Esophagus mucosa (tissue), 1 donor: ENCODE results near the gene NSMCE3. TPM values are rescaled to one million over a fixed set of nuclear protein-coding genes. Genes with fewer than 3 reads are reported as not detected.
"Not testable (repeated sequence)": the region's sequence is repeated elsewhere in the genome, so short reads cannot be mapped to it uniquely, and the experiment has no call there.

Source experiments
- ATAC-seq: fragments of 200-7000 bp; cut with Tn5 transposase; one replicate; pipeline ENCODE4 v1.9.1; 2020
- total RNA-seq: library from RNA; stranded (reverse); gene quantifications from one replicate; pipeline ENCODE4 v1.2.4, GENCODE V29; 2023
- donor health status: DM: yes; HTN: yes; CAD: no.

The NSMCE3 gene
- total RNA-seq, 1 donor from 2014 or later: 2.6 TPM

DNA sequence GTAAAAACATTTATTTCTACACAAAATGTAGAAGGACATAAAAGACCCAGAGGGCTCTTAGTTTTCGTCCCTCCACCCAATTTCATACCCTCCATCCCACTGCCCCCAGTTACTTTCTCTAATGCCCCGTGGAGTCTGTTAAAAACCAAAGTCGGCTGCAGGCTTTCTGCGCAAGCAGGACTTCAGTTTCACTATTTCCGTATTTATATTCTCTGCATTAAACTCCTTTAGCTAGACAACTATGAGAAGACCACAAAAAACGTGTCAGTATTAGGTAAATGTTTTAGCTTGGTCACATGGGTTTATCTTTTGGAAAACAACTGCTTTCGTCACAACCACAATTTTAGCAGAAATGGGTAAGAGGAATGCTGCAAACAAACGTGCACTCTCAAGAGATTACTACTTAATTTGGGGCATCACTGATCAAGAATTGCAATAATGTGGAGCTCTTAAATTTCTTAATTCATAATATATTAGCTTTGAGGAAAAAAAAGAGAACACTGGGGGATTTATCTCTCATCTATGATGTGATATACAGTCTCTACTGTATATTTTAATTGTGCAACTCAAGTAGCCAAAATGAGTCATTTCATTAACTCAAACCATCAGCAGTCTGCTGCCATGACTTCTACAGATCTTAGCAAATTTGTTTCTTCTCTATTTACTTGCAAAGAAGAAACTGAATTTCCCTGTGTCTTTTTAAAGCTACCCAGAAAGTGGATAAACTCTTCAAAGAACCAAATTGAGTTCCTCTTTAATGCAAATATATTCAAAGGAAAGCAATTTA is 740 bp upstream of the NSMCE3 start:
- no peak for ATAC-seq

DNA sequence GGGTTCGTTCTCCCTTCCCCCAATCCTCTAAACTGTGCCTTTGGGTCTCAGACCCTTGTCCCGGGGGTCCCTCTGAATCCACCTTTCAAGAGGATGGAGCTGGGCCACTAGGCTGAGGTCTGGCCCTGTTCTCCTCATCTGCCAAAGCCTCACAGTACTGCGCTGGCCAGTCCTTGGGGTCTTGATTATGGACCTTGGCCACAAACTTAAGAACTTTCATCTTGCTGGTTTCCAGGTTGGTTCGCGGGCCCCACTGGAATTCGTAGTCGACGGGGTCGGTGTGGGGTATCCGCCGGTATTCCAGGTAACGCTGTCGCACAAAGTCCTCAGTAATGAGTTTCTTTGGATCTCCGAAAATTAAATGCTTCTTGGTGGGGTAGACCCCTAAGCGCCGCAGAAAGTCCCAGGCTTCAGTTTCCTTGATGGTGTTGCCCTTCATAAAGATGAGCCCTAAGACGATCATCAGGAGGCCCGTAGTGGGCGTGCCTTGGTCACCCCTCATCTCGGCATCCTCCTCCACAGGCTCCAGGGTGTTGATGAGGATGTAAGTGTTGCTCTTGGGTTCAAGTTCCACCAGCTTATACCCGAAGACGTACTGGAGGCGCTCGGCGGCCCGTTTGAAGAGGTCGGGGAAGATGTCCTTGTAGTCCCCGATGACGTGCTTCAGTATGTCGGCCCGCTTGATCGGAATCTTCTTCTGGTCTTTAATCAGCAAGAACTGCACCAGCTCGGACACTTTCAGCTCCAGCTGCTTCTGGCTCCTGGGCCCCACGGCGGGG is 727 bp downstream of the NSMCE3 start:
- ATAC-seq: peak; percentile 38

DNA sequence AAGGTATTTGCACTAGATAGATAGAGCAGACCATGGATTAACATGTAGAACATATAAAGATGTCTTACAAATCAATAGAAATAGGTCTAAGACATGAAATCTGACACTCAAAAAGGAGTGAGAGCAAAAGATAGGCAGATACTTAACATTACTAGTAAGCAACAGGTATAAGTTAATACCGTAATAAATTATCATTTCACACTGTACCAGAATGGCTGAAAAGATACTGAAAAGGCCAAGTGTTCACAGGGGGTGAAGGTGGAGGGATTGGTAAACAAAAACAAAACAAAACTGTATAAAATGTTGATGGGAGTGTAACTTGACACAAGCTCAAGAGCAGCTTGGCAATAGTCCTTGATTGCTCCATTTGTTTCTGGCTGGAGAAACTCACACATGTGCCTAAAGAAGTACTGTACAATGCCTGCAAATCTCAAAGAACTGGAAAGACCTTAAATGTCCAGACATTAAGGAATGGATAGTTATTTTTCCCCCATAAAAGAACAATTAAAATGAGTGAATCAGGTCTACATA is 3.5 kb downstream of the NSMCE3 start:
- no peak for ATAC-seq

DNA sequence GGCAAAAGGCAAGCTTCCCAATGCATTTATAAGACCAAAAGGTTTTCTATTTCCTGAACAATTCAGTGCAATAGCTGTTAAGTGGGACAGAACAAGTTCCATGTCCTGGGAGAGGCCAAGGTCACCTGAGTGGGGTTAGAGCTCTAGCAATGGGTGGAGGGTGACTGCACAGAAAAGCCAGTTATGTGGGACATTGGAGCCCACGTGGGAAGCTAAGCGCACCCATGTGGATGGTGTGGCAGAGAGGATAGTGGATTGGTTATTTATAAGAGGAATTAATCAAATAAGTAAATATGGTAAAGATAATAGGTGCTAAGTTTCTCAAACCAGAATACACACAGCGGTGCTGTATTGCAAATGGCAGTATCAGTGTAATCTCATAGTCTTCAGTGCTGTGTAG is 6.3 kb downstream of the NSMCE3 start:
- no peak for ATAC-seq

DNA sequence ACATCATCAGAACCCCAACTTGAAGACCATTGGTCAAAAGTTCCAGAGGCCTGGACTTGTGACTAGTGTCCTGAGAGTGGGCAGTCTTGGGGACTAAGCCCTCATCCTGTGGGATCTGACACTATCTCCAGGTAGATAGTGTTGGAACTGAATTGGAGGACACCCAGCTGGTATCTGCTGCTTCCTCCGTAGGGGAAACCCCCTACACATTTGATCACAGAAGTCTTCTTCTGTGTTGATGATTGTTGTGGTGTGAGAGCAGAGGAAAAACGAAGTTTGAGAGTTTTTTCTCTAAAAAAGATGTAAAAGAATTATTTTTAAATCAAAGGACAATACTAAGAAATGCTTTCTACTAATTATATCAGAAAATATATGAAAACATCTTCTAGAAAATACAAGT is 6.9 kb downstream of the NSMCE3 start:
- no peak for ATAC-seq

DNA sequence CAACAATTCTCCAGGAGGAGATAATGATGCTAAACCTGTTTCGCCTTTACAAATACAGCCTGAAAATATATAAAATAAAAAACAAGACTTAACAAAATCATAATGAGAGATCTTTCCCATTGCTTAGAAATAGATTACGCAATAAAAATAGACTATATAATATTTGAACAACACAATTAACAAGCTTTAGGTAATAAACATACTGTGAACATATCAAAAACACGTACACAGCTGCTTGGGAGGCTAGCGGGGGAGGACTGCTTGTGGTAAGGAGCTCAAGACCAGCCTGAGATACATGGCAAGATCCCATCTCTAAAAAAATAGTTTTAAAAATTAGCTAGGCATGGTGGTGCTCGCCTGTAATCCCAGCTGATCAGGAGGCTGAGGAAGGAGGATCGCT is 8.7 kb downstream of the NSMCE3 start:
- no peak for ATAC-seq

DNA sequence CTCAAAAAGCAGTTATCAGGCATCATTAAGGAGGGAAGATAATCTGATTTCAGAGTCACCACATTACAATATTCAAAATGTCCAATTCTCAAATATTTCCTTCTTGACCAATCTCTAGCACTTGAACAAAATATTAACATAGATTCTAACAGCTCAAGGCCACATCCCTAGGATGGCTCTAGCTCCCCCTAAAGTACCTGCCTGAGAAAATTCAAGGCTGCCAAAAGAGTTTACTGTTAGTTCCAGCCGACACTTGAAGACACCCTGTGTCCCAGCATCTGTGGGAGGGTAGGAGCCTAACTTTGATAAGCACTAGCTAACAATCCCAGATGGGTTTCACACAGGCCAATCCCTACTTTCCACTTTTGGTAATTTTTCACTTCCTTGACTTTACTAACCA is 10.4 kb downstream of the NSMCE3 start:
- ATAC-seq: no peak

DNA sequence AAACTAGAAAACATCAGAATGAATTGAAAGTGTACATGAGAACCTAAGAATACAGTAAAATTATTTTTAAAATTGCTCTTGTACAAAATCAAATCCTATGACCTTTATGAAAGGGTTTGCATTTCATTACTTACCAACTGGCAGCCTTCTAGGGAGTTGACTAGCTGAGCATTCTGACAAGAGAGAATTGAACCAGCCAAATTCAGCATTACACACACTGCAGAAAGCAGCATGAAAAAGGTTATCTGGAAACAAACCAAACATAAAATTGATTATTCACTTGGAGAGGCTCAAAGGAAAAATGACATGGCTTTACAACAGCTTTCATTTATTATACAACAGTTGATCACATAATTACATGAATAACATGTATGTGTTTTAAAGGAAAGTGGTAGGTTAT is 17.4 kb downstream of the NSMCE3 start:
- no peak for ATAC-seq

DNA sequence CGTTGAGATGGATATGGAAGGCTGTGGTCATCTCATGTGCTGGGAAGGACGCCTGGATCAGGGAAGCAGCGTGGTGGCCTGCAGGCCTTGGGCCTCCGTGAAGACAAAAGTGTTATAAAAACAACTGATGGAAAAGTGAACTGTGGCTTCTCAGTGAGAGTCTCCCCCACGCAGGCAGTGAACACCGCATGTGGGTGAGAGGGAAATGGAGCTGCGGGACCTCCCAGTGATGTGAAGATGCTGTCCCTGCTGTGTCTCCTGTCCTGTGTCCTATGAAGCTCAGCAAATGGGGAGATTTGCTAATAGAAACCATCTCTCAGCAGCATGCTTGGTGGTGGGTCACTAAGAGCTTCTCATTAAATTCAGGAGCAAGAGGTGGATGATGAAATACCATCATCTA is 25.1 kb downstream of the NSMCE3 start:
- no peak for ATAC-seq

DNA sequence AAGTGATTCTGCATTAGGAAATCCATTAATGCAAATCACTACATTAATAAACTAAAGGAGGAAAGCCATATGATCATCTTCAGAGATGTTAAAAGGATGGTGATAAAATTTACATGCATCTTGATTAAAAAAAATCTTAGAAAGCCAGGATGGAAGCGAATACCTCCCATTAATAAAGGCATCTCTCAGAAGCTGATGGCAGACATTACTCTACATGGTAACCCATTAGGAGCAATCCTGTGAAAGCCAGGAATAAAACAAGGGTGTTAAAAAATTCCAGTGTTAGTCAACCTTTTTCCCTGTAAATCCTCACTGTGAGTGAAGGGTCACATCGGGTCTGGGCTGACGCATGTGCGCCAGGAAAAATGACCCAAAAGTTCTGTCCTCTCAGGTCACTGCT is 25.5 kb downstream of the NSMCE3 start:
- ATAC-seq: no peak

DNA sequence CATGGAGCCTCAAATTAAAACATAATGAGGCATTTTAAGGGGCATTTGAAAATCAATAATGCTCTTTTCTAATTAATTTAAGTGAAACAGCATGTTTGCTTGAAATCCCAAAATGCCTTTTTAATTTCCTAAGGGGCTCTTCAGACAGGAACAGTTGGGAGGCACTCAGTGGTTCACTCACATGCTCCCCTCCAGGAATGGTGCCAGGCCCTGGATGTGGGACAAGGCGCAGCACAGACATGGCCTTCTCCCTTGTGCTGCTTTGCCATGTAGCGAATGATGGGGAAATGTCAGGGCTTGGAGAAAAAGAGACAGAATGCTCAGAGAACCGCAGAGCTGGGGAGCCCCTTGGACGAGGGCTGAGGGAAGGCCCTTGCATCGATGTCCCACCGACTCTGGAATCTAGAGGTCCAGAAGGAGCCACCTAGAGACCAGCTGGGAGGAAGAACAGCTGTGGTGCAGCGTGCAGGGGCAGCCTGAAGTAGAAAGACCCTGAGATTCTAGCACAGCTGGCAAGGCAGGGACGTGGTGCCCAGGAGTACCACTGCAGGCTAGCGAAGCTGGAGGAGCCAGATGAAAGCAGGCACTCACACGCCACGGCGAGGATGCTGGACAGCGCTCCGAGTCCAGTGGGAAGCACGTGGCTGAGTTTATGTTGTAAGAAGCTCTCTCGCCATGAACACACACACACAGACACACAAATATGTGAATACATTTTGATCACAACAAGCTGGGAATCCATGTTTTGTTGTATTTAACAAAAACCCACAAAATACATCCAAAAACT is 27.0 kb downstream of the NSMCE3 start:
- no peak for ATAC-seq

DNA sequence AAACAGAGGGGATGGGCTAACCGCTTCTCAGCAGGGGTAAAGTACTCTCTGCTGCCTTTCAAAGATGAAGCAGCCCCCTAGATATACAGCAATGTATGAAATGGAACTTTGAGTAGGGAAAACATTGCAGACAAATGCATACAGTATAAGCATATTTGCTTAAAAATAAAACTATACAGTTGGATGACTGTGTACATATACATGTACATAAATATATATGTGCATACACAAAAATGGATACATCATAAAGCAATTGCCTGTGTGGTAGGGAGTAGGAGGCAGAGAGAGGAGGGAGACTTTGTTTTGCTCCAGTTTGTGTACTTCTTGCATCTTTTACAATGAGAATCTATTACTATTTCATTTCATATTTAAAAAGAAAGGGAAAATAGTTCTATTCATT is 28.4 kb downstream of the NSMCE3 start:
- no peak for ATAC-seq

DNA sequence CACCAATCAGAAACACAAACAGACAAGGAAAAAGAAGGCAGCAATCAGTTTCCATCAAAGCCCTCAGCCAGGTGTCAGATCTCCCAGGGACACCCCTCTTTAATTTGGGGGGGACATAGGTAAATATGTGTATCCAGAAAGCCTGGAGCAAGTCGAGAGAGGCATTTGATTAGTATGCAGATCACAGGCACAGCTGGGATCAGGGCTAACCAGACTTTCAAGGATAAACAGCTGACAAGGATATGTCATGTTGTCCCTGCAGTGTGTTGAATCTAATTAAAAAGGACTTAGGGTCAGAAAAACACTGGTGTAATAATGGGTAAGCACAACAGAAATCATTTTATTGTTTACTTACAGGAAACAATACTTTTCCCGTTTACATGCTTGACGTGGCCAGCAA is 30.2 kb downstream of the NSMCE3 start:
- no peak for ATAC-seq

DNA sequence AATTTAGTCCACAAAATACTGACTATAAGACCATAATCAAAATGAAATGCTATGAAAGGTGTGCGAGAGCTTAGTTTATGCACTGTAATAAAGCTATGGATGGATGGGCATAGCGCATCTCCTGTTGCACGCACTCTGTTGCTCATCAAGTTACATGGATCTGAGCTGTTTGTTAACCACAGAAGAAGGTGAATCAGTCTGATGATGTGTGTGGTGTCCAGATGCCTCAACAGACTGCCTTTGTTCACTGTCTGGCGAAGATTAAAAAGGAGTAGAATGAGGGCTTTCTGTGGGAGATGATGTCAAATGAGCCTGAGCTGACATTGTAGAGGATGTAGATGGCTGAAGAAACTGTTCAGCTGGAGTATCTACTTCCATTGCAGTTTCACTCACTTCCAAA is 36.1 kb downstream of the NSMCE3 start:
- no peak for ATAC-seq

DNA sequence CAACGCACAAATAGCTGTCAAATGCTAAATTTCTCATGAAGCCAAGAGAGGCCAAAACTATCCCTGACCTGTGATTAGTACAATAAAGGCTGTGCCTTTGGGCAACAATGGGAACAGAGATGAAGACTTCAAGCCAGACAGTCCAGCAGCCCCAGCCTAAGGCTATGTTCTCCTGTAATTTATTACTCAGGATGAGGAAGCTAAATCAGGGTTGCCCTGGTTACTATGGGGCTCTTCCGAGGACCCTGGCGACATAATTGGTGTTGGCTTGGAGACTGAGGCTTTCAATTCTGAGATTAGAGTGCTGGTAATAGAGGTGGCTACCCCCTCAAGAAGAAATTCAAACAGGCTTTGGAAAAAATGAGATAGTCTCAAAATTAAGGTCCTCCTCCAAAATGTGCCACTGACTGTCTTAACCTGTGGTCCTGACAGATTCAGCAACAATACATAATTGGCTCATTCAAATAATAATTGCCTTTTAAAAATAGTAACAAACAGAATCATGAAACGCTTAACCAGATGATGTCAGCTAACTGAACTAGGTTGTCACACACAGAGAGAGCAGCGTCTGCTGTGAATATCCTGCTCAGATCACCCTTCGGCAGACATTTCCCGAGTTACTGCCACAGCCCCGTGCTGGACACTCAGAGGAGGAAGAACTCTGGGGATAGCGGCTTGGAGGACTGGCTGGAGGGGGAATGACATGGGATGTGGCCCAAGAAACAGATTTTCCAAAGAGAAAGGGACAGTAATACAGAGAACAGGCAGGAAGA is 43.0 kb downstream of the NSMCE3 start:
- no peak for ATAC-seq

DNA sequence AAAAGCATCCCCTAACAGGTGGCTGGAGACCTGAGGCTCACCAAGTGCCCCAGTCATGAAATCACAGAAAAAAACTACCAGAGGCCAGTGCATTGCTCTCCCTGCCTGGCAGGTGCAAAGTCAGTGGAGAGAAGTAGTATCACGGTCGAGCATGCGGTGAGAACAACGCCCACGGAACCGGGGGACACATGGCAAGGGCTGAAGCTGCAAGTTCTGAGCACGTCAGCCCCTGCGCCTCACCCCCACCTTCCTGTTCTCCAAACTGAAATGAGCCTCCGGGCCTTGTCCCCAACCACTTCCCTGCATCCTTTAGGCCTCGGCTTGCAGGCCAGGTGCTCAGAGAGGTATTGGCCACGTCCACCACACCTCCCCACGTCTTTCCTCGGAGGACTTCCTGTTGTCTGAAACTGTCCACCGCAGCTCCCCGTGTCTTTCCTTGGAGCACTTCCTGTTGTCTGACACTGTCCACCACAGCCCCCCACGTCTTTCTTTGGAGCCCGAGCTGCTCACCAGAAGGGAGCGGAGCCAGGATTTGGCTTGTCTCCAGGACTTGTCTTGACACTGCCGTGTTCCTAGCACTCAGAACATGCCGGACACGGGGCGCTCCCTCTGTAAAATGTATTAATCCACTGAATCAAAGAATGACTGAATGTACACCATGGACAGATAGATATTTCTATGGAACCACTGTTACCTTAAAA is 43.9 kb downstream of the NSMCE3 start:
- no peak for ATAC-seq

DNA sequence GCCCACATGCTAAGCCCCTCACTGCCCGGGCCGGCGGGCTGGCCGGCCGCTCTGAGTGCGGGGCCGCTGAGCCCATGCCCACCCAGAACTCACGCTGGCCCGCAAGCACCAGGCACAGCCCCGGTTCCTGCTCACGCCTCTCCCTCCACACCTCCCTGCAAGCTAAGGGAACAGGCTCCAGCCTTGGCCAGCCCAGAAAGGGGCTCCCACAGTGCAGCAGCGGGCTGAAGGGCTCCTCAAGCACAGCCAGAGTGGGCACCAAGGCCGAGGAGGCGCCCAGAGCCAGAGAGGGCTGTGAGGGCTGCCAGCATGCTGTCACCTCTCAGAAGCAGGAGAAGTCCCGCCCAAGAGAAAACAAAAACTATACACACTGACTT is 44.6 kb downstream of the NSMCE3 start:
- not testable (repeated sequence) for ATAC-seq

DNA sequence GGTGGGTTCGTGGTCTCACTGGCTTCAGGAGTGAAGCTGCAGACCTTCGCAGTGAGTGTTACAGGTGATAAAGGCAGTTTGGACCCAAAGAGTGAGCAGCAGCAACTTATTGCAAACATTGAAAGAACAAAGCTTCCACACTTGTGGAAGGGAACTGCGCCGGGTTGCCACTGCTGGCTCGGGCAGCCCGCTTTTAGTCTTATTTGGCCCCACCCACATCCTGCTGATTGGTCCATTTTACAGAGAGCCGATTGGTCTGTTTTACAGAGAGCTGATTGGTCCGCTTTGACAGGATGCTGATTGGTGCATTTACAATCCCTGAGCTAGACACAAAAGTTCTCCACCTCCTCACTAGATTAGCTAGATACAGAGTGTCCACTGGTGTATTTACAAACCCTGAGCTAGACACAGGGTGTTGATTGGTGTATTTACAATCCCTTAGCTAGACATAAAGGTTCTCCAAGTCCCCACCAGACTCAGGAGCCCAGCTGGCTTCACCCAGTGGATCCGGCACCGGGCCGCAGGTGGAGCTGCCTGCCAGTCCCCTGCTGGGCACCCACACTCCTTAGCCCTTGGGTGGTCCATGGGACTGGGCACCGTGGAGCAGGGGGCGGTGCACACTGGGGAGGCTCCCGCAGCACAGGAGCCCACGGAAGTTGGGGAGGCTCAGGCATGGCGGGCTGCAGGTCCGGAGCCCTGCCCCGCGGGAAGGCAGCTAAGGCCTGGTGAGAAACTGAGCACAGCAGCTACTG is 45.2 kb downstream of the NSMCE3 start:
- not testable (repeated sequence) for ATAC-seq

DNA sequence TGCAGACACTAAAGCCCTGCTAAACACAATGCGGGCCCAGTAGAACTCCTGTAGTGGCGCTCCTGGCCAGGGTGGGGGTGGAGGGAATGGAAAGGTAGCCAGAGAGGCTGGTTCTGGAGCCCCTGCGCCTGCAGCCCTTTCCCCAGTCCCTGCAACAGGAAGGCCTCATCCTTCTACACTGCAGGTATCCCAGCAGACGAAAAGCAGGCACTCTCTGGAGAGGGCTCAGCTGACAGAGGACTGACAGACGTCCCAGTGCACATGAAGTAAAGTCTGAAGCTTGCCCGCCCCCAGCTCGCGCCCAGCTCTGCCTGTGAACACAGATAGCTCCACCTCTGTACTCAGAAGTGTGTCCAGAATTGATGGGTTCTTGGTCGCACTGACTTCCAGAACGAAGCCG is 46.0 kb downstream of the NSMCE3 start:
- no peak for ATAC-seq

DNA sequence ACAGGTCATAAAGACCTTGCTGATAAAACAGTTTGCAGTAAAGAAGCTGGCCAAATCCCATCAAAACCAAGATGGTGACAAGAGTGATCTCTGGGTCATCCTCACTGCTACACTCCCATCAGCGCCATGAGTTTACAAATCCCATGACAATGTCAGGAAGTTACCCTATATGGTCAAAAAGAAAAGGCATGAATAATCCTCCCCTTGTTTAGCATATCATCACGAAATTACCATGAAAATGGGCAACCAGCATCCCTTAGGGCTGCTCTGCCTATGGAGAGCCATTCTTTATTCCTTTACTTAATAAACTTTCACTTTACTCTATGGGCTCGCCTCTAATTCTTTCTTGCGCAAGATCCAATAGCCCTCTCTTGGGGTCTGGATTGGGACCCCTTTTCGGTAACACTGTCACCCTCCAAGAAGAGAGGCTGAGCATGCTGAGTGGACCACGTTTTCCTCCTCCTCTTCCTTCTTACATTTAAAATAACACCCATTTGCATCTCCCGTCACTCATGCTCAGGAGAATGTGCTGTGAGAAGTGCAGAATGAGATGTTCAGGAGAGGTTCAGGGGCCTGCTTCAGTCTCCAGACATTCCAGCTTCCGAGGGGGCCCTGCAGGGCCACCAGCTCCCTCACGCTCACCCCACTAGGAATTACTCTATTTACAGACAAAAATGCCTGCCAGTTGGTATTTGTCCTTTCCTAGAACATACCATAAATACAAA is 47.3 kb downstream of the NSMCE3 start:
- no peak for ATAC-seq
